Measurements from ENCODE around the gene ANKH. TPM values are rescaled to one million over a fixed set of nuclear protein-coding genes. Genes with fewer than 3 reads are reported as not detected.
A peak's percentile ranks its signal among the peaks of the same experiment; 100 is the strongest.

ANKH gene
- total and polyA plus RNA-seq, 4 donors = 9.3 to 57.1 (median 37.4) TPM

GRCh38 chr5:14671414-14671813 lies 200.2 kb downstream of the ANKH start (continued):
- no peak for TF ChIP-seq CTCF (IDR thresholded peaks at IDR 0.05; ENCODE audit: low read depth, low read length, missing input control)

DNA sequence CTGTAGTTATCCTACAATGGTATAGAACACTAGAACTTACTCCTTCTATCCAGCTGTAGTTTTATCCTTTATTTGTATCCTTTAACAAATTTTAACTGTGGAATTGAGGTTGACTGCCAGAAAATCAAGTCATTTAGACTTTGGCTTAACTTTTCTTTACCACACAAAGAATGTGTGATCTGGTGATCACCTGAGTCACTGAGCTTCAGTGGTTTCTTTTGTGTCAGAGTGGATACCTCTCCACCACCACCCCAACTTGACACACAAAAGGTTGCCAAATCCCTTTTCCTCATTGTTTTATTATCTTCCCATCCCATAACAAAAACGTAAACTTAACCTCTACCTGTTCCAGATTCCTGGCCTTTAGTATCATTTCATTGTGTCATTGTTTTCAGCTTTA lies 201.6 kb downstream of the ANKH start:
- H3K9me3 ChIP-seq (ENCODE audit: control insufficient read depth in 4 of 4, low read length in 3 of 4) = no peaks in the 10 kb centered on the region
- H3K4me3 ChIP-seq (ENCODE audit: low read depth in 1 of 3, low read length in 3 of 3) = no peak overlapping the region
- H3K27ac ChIP-seq (ENCODE audit: low read depth in 1 of 2, low read length in 2 of 2) = peak overlapping the region in 1 of 2 donors; percentile 39
- H3K27me3 ChIP-seq (ENCODE audit: control insufficient read depth in 4 of 4, insufficient read depth in 4 of 4, low read length in 3 of 4) = no peaks in the 10 kb centered on the region
- peaks cover 0 to 3% (median under 1%) of the 10 kb centered on the region in 4 donors for H3K36me3 ChIP-seq (ENCODE audit: control insufficient read depth in 4 of 4, insufficient read depth in 3 of 4, low read depth in 1 of 4, low read length in 3 of 4)
- peaks cover 16 to 66% (median 56%) of the 10 kb centered on the region in 4 donors for H3K4me1 ChIP-seq (ENCODE audit: control insufficient read depth in 4 of 4, insufficient read depth in 4 of 4, low read length in 3 of 4)
- WGBS = 33% methylated on average over 1 of the region's 1 CpG
- DNase-seq (ENCODE audit: low spot score) = no peak
- H3K9ac ChIP-seq (ENCODE audit: low read depth in 1 of 2, low read length in 2 of 2) = no peak overlapping the region
- TF ChIP-seq, protein P1, sequence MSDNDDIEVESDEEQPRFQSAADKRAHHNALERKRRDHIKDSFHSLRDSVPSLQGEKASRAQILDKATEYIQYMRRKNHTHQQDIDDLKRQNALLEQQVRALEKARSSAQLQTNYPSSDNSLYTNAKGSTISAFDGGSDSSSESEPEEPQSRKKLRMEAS (IDR thresholded peaks at IDR 0.05) = no peak
- TF ChIP-seq HNF4A (conservative IDR thresholded peaks at IDR 0.05) = peak in 1 of 2 donors; percentile 45

DNA sequence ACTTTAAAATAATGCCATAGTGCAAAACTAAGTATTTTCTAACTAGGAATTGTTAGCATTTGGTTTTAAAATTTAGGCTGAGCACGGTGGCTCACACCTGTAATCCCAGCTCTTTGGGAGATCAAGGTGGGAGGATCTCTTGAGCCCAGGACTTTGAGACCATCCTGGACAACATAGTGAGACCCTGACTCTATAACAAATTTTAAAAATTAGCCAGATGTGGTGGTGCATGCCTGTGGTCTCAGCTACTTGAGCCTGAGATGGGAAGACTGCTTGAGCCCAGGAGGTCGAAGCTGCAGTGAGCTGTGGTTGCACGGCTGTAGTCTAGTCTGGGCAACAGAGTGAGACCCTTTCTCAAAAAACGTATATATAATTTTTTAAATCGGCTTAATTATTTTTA lies 202.2 kb downstream of the ANKH start:
- H3K9ac ChIP-seq (ENCODE audit: low read depth in 1 of 2, low read length in 2 of 2) = no peak overlapping the region
- H3K27ac ChIP-seq (ENCODE audit: low read depth in 1 of 2, low read length in 2 of 2) = peak overlapping the region in 1 of 2 donors; percentile 39
- H3K4me3 ChIP-seq (ENCODE audit: low read depth in 1 of 3, low read length in 3 of 3) = no peak overlapping the region
- peaks cover 0 to 3% (median 0%) of the 10 kb centered on the region in 4 donors for H3K36me3 ChIP-seq (ENCODE audit: control insufficient read depth in 4 of 4, insufficient read depth in 3 of 4, low read depth in 1 of 4, low read length in 3 of 4)
- peaks cover 16 to 65% (median 56%) of the 10 kb centered on the region in 4 donors for H3K4me1 ChIP-seq (ENCODE audit: control insufficient read depth in 4 of 4, insufficient read depth in 4 of 4, low read length in 3 of 4)
- DNase-seq (ENCODE audit: low spot score) = no peak
- no peaks in the 10 kb centered on the region for H3K27me3 ChIP-seq (ENCODE audit: control insufficient read depth in 4 of 4, insufficient read depth in 4 of 4, low read length in 3 of 4)
- TF ChIP-seq, protein P2, sequence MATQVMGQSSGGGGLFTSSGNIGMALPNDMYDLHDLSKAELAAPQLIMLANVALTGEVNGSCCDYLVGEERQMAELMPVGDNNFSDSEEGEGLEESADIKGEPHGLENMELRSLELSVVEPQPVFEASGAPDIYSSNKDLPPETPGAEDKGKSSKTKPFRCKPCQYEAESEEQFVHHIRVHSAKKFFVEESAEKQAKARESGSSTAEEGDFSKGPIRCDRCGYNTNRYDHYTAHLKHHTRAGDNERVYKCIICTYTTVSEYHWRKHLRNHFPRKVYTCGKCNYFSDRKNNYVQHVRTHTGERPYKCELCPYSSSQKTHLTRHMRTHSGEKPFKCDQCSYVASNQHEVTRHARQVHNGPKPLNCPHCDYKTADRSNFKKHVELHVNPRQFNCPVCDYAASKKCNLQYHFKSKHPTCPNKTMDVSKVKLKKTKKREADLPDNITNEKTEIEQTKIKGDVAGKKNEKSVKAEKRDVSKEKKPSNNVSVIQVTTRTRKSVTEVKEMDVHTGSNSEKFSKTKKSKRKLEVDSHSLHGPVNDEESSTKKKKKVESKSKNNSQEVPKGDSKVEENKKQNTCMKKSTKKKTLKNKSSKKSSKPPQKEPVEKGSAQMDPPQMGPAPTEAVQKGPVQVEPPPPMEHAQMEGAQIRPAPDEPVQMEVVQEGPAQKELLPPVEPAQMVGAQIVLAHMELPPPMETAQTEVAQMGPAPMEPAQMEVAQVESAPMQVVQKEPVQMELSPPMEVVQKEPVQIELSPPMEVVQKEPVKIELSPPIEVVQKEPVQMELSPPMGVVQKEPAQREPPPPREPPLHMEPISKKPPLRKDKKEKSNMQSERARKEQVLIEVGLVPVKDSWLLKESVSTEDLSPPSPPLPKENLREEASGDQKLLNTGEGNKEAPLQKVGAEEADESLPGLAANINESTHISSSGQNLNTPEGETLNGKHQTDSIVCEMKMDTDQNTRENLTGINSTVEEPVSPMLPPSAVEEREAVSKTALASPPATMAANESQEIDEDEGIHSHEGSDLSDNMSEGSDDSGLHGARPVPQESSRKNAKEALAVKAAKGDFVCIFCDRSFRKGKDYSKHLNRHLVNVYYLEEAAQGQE (IDR thresholded peaks at IDR 0.05) = no peak
- TF ChIP-seq ATF3 (IDR thresholded peaks at IDR 0.05) (no peak), EGR1 (IDR thresholded peaks at IDR 0.05; ENCODE audit: low read depth in 2 of 2) (no peak), FOXA2 (IDR thresholded peaks at IDR 0.05) (no peak), ZBTB33 (IDR thresholded peaks at IDR 0.05) (no peak), SP1 (IDR thresholded peaks at IDR 0.05) (no peak), YY1 (IDR thresholded peaks at IDR 0.05) (no peak), HNF4G (IDR thresholded peaks at IDR 0.05) (no peak), RXRA (IDR thresholded peaks at IDR 0.05) (no peak), FOXA1 (IDR thresholded peaks at IDR 0.05) (no peak), JUND (IDR thresholded peaks at IDR 0.05) (no peak), RAD21 (IDR thresholded peaks at IDR 0.05) (no peak), HNF4A (conservative IDR thresholded peaks at IDR 0.05) (no peak), NR2F2 (IDR thresholded peaks at IDR 0.05) (no peak), CTCF (IDR thresholded peaks at IDR 0.05; ENCODE audit: low read depth, low read length, missing input control) (no peak)
- TF ChIP-seq, protein P1 (IDR thresholded peaks at IDR 0.05) = no peak
- no peaks in the 10 kb centered on the region for H3K9me3 ChIP-seq (ENCODE audit: control insufficient read depth in 4 of 4, low read length in 3 of 4)
- WGBS = 89% methylated on average over 5 of the region's 5 CpGs
